ENCODE measurements around the gene ALPL.
"Not testable (repeated sequence)": the region's sequence is repeated elsewhere in the genome, so short reads cannot be mapped to it uniquely, and the experiment has no call there.

DNA sequence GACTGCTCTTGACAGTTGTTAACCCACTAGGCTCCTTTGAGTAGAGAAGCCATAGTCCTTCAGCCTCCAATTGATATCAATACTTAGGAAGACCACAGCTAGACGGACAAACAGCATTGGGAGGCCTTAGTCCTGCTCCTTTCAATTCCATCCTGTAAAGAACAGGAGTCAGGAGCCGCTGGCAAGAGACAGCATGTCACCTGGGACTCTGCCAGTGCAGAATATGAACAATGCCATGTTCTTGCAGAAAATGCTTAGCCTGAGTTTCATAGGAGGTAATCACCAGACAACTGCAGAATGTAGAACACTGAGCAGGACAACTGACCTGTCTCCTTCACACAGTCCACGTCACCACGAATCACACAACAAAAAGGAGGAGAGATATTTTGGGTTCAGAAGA is 25.3 kb upstream of the ALPL start:
- TF ChIP-seq POLR2A, POLR2AphosphoS5 (IDR thresholded peaks at IDR 0.05): not testable (repeated sequence)
- TF ChIP-seq, protein P1, sequence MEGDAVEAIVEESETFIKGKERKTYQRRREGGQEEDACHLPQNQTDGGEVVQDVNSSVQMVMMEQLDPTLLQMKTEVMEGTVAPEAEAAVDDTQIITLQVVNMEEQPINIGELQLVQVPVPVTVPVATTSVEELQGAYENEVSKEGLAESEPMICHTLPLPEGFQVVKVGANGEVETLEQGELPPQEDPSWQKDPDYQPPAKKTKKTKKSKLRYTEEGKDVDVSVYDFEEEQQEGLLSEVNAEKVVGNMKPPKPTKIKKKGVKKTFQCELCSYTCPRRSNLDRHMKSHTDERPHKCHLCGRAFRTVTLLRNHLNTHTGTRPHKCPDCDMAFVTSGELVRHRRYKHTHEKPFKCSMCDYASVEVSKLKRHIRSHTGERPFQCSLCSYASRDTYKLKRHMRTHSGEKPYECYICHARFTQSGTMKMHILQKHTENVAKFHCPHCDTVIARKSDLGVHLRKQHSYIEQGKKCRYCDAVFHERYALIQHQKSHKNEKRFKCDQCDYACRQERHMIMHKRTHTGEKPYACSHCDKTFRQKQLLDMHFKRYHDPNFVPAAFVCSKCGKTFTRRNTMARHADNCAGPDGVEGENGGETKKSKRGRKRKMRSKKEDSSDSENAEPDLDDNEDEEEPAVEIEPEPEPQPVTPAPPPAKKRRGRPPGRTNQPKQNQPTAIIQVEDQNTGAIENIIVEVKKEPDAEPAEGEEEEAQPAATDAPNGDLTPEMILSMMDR (IDR thresholded peaks at IDR 0.05): not testable (repeated sequence)

All from prostate gland (tissue), 2 donors.